DMS153 treated with DMSO at 0.1 percent for 48 hours (cell line): ENCODE data around the gene PADI2.
"Not testable (repeated sequence)": the region's sequence is repeated elsewhere in the genome, so short reads cannot be mapped to it uniquely, and the experiment has no call there.

ENCODE experiments used
- DNase-seq: peaks from one replicate; lab custom pipeline; 2025; ENCODE audit not compliant: unreplicated experiment; lab: John Stamatoyannopoulos, UW

Gene PADI2

DNA sequence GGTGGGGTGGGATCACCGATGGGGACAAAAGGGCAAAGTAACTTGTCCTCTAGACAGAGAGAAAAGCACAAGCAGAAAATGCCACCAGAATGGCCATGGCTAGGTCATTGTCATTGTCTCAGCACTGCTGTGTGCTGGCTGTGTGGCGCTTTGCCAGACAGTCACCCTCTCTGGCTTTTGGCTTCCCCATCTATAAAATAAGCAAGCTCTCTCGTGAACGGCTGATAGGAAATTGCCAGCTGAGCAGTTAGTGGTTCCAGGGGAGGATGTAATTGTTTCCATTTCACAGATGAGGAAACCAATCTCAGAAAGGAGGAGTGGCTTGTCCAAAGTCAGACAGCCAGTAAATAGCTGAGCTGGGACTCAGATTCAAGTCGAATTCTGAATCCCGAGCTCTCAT, 32.5 kb downstream of the PADI2 start:
- DNase-seq = no peak

DNA sequence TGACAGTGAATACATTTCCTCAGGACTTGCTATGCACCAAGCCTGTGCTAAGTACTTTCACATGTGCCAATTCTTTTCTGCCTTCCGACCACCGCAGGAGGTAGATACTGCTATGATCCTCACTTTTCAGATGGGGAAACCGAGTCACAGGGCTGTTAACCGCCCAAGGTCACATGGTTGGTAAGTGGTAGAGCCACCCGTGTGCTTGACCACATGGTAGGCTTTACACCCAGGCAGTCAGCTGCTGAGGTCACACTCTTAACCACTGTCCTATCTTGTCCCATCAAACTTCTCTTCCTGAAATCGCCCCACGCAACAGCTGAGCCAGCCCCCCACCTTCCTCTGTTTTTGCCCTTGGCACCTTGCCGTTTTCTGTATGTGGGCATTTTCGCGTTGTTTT, 34.5 kb downstream of the PADI2 start:
- DNase-seq = no peak

DNA sequence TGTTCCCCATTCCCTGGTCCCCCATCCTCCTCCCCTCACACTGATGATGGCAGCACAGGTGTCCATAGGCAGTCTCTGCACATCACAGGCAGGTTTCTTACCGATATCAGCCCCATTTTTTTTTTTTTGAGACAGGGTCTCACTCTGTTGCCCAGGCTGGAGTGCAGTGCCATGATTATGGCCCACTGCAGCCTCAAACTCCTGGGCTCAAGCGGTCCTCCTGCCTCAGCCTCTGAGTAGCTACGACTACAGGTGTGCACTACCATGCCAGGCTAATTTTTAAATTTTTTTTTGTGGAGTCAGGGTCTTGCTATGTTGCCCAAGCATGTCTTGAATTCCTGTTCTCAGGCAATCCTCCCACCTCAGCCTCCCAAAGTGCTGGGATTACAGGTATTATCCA, 36.5 kb downstream of the PADI2 start:
- DNase-seq = no peak

DNA sequence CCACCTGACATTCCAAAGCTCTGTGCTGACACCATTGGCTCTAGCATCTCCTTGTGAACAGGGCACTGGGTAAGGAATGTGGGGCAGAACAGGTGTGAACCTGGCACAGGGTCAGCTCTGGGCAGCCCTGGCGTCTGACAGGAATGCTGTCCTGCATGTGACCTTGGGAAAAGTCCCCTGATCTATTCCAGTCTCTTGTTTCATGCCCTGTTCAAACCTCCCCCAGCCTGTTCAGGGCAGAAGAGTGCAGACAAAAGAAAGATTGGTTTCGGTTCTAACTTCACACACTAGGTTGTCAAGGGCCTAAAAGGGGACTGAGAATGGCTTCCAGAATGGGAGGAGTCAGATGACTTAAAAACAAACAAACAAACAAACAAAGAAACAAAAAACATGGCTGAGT, 37.8 kb downstream of the PADI2 start:
- DNase-seq = no peak

DNA sequence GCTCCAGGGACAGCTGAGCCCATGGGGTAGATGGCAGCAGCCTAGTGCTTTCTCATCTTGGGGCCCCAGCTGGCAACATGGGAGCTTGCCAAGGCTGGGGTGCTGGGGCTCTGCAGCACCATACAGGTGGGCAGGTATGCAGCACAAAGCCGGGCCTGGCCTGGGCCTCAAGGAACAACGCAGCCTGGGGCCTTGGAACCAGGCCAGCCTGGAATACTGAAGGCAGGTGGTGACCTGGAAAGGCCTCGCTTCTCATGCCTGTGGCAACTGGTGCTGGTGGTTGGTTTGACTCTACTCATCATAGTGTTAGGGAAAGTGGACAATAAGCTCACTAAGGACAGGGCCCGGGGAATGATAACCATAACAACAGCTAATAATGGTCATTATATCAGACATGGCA, 38.4 kb downstream of the PADI2 start:
- no peak for DNase-seq

DNA sequence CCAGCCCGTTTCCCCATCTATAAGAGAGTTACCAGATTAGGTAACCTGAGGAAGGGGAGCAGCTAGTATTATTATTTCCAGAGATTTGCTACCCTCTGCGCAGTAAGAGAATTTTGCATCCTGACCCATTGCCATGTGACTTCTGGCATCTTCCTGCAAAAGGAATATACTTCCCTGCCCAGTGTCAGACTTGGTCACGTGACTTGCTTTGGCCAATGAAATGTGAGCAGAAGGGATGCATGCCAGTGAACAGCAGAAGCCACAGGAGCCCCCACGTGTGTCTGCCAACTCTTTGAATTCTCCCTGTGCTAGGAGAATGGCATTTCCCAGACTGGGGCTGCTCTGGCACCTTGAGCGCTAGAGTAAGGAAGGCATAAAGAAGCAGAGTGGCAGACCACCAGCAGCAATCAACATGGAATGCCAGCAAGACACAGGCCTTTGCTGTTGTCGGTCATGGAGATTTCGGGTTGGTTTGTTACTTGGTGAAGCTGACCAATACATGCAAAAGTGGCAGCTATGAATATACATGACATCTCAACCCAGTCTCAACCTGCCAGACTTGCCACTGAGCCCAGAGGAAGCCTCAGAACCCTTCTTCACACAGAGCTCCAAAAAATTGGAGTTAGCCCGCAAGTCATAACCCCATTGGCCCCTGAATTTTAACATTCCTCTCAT, 39.0 kb downstream of the PADI2 start:
- no peak for DNase-seq

DNA sequence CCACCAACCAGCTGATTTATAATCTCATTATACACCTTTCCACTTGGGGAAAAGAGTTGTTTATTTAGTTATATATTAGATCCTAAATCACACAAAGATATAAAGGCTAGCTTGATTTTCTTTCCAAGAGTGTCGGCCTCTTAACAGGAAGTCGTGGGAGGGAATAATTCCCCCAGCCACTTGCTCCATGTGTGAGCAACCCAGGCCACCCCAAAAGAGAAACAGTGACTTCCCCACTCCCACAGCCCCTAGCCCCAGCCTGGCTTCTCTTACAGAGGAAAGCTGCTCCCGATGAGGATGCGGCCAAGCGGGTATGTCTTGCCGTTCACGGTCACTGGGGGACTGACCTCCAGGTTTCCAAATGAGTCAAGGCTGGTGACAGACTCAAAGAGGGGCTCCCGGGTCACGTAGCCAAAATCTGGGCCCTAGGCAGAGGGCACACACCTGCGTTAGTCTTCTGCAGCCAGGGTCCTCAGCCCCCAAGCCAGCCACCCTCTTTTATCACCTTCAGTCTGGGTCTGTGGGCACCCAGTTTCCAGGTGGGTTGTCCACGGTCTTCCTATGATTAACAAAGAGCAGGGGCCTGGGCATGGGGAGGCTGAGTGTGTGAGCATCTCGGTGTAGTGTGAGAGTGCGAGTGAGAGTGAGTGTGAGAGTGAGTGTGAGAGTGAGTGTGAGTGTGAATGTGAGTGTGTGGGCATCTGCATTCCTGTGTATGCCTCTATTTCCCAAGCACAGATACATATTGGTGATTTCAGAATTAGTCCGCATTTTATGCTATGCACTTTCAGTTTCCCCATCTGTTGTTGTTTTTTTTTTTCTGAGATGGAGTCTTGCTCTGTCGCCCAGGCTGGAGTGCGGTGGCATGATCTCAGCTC, 40.0 kb downstream of the PADI2 start:
- no peak for DNase-seq

DNA sequence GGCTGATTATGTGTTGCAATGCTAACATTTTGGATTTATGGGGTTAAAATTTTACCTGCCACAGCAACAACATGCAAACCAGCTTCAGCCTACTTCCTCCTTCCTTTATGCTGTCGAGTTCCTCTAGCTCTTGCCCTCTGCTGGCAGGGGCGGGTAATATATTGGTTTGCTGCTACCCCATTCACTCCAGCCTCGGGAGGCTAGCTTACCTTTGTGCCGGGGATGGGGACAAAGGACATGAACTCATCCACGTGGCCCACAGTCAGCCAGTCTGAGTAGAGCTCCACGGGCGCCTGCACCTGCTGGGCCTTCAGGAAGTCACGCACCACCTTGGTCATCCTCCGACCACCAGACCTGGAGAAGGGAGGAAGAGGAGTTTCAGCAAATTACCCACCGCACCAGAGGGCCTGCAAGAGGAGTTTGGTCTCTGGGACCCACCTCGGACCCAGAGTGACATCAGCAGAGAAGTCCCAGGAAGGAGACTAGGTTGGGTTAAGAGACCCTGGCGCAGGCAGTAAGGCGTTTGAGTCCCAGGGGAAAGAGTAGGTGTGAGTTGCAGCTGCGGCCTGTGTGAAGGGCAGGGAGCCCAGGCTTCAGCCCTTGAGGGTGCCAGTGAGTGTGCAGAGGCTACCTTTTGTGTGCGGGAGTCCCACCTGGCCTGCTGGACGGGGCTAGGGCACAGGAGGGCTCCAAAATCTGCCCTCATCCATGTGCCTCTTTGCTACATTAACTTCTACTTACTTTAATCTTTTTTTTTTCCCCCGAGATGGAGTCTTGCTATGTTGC, 43.6 kb downstream of the PADI2 start:
- DNase-seq = no peak

DNA sequence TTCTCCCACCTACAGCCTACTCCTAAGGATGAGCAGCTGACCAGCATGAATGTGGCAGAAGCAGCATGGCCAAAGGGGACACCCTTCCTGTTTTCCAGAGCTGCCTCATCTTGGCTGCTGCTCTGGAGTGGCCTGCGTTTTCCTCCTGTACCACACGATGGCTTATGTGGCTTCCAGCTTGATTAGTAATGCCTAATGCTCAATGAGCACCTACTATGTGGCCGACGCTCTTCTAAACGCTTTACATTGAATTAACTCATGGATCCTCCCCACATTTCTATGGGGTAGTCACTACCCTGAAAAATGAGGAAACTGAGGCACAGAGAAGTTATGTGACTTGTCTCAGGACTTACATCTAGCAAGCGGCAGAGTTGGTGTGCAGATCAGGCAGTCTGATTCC, 47.5 kb downstream of the PADI2 start:
- DNase-seq = no peak

DNA sequence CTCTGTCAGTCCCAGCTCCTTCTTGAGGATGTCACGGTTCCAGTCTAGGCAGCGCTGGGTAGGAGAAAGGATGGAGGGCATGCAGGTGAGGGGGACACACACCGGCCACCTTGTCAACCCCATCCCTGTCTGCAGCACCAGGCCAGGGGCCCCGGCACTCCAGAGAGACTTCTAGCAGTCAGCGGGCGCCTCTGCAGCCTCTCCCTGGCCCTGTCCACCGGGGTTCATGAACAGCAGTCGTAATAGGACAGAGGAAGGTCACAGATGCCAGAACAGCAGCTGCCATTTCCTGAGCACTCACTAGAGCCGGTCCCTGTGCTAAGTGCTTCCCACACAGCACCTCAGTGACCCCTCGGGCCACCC, 49.1 kb downstream of the PADI2 start:
- DNase-seq = no peak

DNA sequence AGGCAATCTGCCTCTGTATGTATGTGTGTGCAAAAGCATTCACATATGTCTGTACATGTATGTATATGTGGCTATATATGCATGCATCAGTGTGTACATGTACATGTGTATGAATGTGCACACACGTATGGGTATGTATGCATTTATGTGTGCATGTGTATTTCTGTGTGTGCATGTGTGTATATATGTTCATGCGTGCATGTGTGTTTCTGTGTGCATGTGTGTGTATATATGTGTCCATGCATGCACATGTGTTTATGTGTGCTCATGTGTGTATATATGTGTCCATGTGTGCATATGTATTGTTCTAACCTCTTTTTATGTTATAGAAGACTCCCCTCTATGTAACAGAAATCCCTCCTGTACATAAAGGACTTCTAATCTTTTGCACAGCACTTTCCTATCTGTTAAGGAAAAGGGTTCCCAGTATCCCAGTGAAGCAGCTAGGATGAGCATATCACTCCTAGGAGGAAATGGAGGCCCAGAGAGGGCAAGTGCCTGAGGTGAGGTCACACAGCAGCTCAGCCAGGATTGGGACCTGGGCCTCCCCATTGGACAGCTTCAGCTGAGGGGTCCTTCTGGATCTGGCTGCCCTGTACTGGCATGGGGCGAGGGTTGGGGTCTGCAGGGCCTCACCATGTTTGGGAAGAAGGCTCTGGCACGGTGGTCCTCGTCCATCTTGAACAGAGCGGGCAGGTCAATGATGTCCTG, 49.6 kb downstream of the PADI2 start:
- DNase-seq = no peak

DNA sequence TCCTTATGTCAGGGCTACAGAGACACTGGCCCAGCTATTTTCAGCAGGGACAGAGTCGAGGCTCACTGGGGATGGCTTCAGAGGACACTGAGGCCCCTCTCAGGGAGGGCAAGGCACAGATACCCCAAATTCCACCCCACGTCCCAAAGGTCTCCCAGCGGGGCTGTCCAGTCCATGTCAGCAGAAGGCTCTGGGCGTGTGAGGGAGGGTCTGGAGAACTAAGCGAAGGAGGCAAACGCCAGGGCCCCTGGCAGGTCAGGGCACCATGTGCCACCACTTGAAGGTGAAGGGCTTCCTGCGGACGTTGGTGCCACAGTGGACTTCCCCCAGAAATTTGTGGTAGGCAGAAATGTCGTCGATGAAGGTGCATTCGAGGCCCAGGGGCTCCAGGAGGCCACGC, 50.5 kb downstream of the PADI2 start:
- no peak for DNase-seq

DNA sequence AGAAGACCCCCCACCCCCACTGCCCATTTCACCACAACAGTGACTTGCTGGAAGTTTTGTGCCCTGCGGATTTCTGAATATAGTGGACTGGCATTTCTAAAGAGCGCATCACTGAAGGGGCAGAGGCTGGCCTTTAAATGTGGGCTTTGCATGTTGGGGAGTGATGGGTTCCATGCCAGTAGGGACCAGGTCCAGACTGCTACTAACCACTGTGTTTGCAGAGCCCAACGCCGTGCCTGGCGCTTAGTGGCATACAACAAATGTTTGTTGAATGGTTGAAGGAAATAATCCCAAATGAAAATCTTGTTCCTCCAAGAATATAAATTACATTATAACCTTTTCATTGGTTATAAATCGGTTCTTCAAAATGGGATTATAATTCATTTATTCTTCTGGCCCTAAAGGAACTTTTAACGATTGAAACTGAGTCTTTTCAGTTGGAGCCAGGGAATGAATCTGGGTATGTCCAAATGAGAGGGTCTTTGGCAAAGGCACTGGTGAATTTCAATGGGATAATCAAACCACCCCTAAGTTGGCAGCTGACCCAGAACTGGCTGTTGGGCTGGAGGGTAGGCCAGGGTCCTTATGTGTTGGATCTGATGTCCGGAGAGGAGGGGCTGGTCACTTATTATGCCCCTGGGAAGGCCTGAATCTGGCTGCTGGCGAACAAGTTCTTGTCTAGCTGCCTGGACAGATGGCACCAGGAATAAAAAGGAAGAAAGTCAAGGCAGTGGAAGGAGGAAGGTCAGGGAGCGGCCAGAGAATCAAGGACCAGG, 51.6 kb downstream of the PADI2 start:
- no peak for DNase-seq

DNA sequence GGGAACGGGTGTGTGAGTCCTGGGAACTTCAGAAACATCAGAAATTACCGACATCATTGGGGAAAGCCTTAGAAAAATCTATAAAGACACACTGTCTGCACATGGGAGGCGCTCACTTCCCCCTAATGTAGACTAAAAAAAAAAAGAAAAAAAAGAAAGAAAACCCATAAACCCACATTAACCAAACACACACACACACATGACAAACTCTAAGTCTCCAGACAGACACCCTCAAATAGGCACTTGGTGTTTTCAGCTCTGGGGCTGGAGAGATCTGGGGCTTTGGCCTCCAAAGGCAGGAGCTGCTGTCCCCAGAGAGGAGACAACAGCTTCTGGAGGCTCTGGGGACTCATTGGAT, 52.2 kb downstream of the PADI2 start:
- no peak for DNase-seq

DNA sequence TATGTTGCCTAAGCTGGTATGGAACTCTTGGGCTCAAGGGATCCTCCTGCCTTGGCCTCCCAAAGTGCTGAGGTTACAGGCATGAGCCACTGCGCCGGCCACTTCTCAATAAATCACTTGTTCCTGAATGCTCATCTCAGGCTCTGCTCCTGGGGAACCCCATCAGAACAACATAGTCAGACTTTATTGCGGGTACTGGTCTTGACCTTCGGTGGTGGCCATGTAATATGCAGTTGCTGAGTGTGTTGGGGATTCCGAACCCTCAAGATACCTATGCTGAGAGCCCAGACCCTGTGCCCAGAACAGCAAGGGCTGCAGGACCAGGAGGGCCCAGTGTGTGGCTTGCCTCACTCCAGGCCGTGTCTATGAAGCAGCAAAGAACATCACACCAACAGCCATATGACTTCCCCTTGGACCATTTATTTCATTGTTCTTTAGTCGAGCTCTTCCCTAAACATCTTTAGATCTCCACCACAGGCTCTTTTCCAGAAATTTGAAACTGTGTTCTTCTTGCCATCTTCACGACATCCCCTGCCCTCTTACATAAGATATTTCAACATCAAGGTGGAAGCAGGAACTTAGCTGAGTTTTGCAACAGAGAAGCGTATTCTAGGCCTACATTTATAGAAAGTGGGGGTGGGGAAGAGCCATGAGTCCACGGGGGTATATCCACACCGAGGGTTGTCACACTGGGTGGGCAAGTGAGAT, 52.7 kb downstream of the PADI2 start:
- DNase-seq = no peak

DNA sequence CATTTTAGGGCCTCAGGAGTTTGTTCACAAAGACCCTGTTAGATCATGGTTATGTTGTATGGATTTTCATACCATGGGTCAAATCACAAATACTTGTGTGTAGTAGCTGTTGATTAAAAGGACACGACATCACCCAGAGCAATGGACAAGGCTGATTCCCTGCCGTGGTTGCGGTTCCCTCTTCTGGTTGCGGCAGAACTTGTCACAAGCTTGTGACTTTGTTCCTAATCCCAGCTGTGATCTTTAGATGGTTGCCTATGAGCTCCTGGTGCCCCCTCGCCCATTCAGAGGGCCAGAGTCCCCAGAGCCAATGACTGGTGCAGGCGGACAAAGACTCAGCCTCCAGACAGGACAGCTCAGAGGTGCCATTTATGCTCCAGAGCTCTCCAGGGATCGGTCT, 53.6 kb downstream of the PADI2 start:
- no peak for DNase-seq

DNA sequence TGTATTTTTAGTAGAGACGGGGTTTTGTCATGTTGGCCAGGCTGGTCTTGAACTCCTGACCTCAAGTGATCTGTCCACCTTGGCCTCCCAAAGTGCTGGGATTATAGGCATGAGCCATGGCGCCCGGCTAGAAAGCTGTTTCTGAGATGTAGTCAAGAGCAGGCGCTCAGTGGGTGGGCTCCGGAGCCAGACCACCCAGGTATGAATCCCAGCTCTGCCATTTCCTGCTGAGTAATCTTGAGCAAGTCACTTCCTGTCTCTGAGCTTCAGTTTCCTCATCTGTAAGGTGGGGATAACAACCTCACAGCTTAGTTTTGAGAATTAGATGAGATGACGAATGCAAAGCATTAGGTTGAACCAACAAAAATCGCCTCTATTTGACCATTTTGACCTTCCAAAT, 56.5 kb downstream of the PADI2 start:
- DNase-seq = not testable (repeated sequence)

DNA sequence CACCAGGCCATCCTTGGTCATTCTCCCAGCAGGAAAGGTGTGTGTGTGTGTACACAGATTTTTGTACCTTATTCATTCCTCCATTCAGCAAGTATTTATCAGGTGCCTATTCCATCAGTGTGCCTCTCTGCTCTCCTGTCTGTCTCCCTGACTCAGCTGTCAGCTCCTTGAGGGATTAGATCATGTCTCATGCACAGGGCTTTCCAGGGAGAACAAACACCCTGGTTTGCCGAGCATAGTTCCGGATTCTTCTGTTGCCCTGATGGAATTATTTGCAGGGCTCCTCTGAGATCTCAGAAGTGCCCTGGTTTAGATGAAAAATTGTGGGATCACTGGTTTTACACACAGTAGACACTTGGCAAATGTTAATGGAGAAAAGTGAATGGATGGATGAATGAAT, 57.4 kb downstream of the PADI2 start:
- DNase-seq = no peak

DNA sequence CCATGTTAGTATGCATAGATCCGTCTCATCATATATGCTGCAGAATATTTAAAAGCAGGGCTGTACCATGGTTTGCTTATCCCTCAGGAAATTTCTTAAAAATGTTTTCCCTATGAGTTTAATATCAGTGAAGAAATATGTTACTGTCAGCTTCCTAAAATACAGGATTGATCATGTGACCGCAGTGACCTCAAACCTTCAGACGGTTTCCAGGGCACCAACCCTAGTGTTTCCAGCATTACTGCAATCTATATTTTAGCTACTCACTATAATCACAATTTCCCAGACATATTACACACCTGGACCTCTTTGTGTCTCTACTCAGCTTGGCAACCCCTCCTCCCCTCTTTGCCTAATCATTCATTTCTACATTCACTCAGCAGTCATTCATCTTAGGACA, 57.8 kb downstream of the PADI2 start:
- no peak for DNase-seq

DNA sequence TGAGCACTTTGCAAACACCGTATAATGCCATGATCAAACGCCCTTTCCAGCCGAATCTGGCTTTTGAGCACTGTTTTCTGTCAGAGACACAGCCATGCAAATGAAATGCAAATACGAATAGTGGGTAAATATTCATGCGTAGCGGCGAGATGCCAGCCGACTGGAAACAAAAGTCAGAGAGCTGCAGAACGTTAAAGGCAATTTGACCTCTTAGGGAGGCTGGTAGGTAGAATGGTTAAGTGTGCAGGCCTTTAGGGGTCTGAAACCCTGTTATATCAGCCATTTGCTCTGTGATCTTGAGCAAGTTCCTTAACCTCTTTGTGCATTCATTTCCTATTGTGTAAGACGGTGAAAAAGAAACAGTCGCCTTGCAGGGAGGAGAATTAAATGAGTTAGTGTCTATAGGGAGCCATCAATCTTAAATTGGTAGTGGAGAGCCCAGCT, 58.9 kb downstream of the PADI2 start:
- no peak for DNase-seq
